Stimulated activated naive CD8-positive, alpha-beta T cell treated with anti-CD3 and anti-CD28 coated beads, Interleukin-15, Interleukin-2, amounts not matched to agents 100 ng/mL and 50 ng/mL, for 24 hours (primary cell): ENCODE data around the gene NPHP1.
"Not testable (repeated sequence)": the region's sequence is repeated elsewhere in the genome, so short reads cannot be mapped to it uniquely, and the experiment has no call there.

Source experiments
- H3K27ac Mint-ChIP-seq: one replicate; pipeline ENCODE4 v1.8.0; 2021; ENCODE audit warnings: mild to moderate bottlenecking, mixed read lengths
- H3K27me3 Mint-ChIP-seq: one replicate; pipeline ENCODE4 v1.8.0; 2021; ENCODE audit warnings: mixed read lengths
- H3K36me3 Mint-ChIP-seq: one replicate; pipeline ENCODE4 v1.8.0; 2021; ENCODE audit warnings: low read depth, mixed read lengths
- H3K4me1 Mint-ChIP-seq: one replicate; pipeline ENCODE4 v1.8.0; 2021; ENCODE audit warnings: low read depth, mixed read lengths
- H3K4me3 Mint-ChIP-seq: one replicate; pipeline ENCODE4 v1.8.0; 2021; ENCODE audit warnings: mild to moderate bottlenecking, mixed read lengths
- H3K9me3 Mint-ChIP-seq: one replicate; pipeline ENCODE4 v1.8.0; 2021; ENCODE audit warnings: mixed read lengths

Gene NPHP1

DNA sequence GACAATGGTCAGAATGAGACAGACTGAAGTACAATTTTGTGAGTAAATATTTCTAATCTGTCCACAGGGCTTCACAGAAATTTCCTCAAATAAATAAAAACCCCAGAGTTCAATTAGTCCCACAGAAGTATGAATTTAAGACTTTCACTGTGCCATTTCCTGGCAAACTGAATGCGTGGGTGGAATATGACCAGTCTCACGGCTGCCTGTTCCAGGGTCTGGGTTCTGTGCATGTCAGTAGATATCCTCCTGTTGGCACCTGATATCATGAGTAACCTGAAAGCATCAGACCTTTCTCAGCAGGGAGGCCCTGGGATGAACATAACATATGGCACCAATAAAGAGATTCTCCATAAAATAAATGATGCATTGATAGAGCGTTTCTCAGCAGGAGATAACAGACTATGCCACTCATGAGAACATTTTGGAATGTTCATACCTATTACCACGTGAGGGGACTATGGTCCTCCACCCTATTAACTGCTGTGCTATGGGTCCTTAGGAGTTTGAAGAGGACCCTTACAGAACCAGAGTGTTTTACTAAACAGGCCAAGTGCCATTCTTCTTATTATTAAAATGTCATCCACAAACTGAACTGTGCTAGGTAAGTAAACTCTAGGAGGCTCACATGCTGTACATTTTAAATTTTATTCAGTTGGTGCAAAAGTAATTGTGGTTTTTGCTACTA lies 78.6 kb downstream of the NPHP1 start:
- H3K27me3 Mint-ChIP-seq = no peaks in the 10 kb centered on the region
- H3K36me3 Mint-ChIP-seq = no peaks in the 10 kb centered on the region
- no peak overlapping the region for H3K27ac Mint-ChIP-seq
- no peak overlapping the region for H3K4me3 Mint-ChIP-seq
- no peaks in the 10 kb centered on the region for H3K9me3 Mint-ChIP-seq
- H3K4me1 Mint-ChIP-seq = peaks cover 10% of the 10 kb centered on the region

DNA sequence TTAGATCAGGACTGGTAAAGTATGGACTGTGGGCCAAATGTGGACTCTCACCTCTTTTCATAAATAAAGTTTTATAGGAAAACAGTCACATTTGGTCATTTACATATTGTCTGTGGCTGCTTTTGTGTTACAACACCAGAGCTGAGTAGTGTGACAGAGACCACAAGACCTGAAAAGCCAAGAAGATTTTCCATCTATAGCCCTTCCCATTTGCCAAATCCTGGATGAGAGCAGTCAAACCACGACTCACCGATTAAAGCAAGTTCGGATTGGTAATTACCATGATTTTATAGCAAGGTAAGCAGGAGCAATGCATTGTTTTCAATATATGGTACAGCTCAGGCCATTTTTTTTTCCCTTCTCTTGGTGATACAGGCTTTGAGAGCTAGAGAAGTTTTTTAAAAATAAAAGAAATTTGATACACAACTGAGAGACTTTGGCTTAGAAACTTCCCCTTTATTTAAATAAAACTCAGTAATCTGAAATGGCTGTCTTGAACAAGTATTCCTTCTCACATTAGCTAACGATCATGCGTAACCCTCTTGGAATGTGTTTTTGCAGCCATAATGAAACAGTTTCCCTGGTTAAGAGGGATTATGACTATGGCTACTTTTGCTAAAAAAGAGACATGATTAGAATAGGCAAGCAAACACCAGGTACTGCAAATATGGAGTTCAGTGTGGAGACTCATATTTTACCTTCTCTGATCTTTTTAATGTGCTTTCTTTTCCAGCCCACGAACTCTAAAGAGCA lies 79.7 kb downstream of the NPHP1 start:
- no peaks in the 10 kb centered on the region for H3K9me3 Mint-ChIP-seq
- no peak overlapping the region for H3K4me3 Mint-ChIP-seq
- no peak overlapping the region for H3K27ac Mint-ChIP-seq
- H3K27me3 Mint-ChIP-seq = peaks cover 5% of the 10 kb centered on the region
- no peaks in the 10 kb centered on the region for H3K36me3 Mint-ChIP-seq
- peaks cover 8% of the 10 kb centered on the region for H3K4me1 Mint-ChIP-seq

DNA sequence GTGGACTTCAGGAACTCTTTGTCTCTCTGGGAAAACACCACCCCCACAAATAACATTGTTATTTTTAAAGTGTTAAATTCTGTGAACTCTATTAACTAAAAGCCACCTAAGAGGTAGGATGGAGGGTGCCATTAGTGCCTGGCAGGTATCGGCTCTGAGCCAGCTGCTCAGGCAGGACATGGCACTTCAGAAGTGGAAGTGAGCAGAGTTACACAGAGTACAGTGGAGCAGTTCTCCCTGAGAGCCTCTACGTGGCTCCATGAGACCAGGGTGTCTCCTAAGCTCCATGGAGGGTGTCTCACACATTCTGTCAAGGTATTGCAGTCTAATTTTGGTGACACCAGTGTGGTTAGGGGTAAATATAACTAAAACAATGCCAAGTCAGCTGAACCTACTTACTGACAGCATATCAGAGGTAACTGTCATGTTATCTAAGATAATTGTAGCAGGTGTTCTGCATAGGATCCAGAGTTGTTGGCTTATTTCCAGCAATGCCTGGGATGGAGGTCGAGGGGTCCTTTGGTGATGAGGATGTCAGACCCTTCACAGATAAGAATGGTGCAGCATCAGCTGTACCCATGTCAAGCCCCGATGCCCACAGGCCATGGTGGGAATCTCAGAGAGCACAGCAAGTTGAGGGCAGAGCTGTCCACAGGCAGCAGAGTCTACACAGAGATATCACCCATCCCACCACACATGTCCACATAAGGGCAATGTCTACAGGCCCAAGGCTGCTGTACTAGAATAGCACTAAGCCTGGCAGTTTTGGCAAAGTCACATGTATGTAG lies 80.6 kb downstream of the NPHP1 start:
- peaks cover 8% of the 10 kb centered on the region for H3K4me1 Mint-ChIP-seq
- H3K9me3 Mint-ChIP-seq = no peaks in the 10 kb centered on the region
- H3K27ac Mint-ChIP-seq = no peak overlapping the region
- peaks cover 7% of the 10 kb centered on the region for H3K27me3 Mint-ChIP-seq
- no peak overlapping the region for H3K4me3 Mint-ChIP-seq
- no peaks in the 10 kb centered on the region for H3K36me3 Mint-ChIP-seq

DNA sequence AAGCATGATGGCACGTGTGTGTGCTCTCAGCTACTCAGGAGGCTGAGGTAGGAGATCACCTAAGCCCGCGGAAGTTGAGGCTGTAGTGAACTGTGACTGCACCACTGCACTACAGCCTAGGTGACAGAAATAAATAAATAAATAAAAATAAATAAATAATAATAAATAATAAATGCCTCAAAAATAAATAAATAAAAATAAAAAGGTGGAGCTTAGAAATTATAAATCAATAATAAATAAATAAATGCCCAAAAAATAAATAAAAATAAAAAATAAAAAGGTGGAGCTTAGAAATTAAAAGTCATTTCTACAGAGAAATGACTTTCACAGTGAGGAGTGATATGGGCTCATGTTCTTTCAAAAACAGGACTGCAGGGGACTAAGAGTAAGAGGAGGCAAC lies 83.2 kb downstream of the NPHP1 start:
- no peak overlapping the region for H3K4me3 Mint-ChIP-seq
- H3K27me3 Mint-ChIP-seq = peaks cover 34% of the 10 kb centered on the region
- no peaks in the 10 kb centered on the region for H3K36me3 Mint-ChIP-seq
- no peaks in the 10 kb centered on the region for H3K9me3 Mint-ChIP-seq
- H3K4me1 Mint-ChIP-seq = peaks cover 5% of the 10 kb centered on the region
- no peak overlapping the region for H3K27ac Mint-ChIP-seq

DNA sequence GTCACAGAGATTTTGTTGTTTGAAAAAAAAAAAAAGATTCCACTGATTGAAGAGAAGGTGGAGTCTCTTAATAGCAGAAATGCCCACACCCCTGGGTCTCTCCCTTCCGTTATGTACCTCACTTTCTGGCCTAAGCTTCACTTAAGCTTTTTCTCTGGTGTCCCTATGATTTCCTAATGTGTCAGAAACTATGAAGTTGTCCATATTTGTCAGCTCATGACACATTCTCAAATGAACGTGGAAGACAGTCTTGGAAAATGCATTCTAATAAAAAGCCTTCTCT lies 83.8 kb downstream of the NPHP1 start:
- H3K9me3 Mint-ChIP-seq = no peaks in the 10 kb centered on the region
- H3K4me1 Mint-ChIP-seq = peaks cover 1% of the 10 kb centered on the region
- no peak overlapping the region for H3K27ac Mint-ChIP-seq
- H3K4me3 Mint-ChIP-seq = no peak overlapping the region
- H3K36me3 Mint-ChIP-seq = no peaks in the 10 kb centered on the region
- H3K27me3 Mint-ChIP-seq = peaks cover 40% of the 10 kb centered on the region

DNA sequence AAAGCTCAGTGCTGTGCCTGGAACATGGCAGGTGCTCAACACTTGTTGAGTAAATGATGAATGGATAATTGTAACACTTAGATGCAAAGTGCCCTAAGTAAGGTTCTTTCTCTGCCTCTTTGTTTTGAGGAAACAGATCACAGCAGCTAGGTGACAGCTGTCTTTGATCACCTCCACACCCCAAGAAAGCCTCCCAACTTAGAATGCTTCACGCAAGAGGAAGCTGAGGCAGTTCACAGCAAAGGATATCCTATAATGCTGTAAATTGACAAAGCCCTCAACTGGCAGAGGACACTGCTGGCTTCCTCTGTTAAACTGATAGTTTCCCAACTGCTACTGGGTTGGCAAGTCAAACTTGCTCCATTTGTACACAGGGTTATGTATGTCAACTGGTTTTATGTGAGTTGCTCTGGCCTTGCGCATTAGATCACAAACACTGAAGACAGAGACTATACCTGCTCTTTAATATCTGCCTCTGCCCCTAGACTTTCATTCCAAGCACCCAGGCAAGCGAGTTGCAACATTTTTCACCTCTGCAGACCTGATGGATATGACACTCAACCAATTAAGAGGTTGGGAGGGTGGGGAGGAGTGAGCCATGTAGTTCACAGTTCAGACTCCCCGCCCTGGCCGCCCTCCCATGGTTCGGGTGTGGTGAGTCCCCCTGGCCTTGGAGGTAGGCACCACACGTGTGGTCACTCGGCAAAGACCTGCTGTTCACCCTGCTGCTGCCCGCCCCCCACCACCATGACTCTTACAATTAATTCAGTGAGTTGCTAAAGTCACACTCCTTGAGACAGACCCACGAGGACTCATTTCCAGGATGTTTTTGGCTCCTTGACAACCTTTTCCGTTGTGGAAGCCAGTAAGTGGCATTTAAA lies 84.4 kb downstream of the NPHP1 start:
- no peak overlapping the region for H3K27ac Mint-ChIP-seq
- no peaks in the 10 kb centered on the region for H3K9me3 Mint-ChIP-seq
- H3K4me3 Mint-ChIP-seq = no peak overlapping the region
- no peaks in the 10 kb centered on the region for H3K36me3 Mint-ChIP-seq
- H3K27me3 Mint-ChIP-seq = peaks cover 43% of the 10 kb centered on the region
- no peaks in the 10 kb centered on the region for H3K4me1 Mint-ChIP-seq

DNA sequence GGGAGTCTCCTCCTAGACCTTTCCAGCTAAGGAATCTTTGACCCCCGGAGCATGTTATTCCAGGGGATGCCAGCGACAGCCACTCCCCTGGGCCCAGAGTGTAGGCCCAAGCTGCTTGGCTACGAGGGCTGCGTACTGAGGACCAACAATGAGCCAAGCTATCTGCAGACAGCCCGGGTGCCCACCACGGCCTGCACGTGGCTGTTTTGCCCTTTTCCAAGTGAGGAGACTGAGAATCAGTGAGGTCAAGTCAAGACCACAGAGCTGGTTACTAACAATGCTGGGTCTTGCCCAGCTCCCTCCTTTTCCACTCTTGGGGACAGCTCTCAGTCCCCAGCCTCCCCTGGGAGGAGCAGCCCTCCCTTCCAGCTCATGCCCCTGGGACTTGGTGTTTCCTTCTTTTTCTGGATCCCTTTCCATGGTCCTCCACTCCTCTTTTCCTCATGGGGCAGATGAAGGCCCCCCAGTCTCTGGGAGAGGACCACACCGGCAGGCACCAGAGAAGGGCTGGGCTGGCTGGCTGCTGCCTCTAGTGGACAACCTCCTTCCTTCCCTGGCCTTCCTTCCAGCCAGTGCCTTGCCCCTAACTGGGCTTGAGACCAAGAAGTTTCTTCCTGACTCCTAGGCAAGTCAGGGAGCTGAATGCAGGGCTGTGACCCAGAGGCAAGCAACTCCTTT lies 88.6 kb downstream of the NPHP1 start:
- H3K4me1 Mint-ChIP-seq = peaks cover 3% of the 10 kb centered on the region
- no peaks in the 10 kb centered on the region for H3K36me3 Mint-ChIP-seq
- peaks cover 81% of the 10 kb centered on the region for H3K27me3 Mint-ChIP-seq
- no peaks in the 10 kb centered on the region for H3K9me3 Mint-ChIP-seq
- no peak overlapping the region for H3K4me3 Mint-ChIP-seq
- H3K27ac Mint-ChIP-seq = no peak overlapping the region

DNA sequence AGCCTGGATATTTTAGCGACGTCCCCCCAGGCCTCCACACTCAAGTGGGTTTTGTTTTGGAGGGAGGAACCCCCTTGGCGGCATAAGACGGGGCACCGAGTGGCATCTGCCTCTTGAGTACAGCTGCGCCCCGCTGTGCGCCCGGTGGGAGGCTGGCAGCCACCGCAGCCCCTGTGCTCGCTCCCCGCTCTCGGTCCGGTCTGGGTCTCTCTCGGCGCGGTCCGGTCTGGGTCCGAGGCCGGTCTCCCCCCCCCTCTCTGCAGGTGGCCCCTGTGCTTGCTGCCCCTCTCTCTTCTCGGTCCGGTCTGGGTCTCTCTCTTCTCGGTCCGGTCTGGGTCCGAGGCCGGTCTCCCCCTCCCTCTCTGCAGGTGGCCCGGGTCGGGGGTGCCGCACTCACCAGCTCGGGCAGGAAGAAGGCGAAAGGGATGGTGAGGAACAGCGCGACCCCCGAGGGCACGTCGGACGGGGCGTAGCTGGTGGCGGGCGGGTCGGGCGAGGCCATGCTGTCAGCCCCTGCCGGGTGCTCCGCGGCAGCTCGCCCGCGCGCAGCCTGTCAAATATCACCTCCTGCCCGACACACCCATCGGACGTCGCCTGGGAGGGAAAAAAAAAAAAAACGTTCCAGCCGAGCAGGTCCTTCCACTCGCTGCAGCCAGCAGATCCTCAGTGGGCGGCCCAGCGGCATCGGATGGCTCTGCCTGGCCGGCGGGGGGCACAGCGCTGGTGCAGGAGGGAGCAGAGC lies 89.4 kb downstream of the NPHP1 start, which contains the start of gene MALL:
MALL (minus strand) TSS at position 532 of the 742 bp plus-strand sequence; CDS start at position 502, 30 bp downstream.
- H3K4me1 Mint-ChIP-seq = peaks cover 3% of the 10 kb centered on the region
- no peak within 1 kb of the TSS for H3K27ac Mint-ChIP-seq
- H3K27me3 Mint-ChIP-seq = peaks cover 87% of the 10 kb centered on the region
- H3K36me3 Mint-ChIP-seq = no peaks in the 10 kb centered on the region
- H3K9me3 Mint-ChIP-seq = no peaks in the 10 kb centered on the region
- no peak within 1 kb of the TSS for H3K4me3 Mint-ChIP-seq

DNA sequence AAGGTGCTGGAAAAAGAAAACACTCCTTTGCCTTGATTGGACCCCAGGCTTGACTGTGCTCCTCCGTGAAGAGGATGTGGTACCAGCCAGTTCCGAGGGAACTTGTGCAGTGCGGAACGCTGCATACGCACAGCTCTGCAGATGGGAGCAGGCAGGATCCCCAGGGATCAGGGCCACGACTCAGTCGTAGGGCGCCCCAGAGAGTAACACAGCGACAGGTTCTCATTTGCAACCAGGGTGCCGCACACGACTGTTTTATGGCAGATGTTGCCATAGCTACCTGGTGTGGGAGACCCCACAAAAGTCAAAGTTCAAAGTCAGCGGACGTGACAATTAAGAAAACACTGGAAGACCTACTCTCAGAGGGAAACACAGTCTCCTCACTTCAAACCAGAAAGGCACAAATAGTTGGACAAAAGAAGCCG lies 90.0 kb downstream of the NPHP1 start:
- no peak overlapping the region for H3K27ac Mint-ChIP-seq
- peaks cover 3% of the 10 kb centered on the region for H3K4me1 Mint-ChIP-seq
- H3K36me3 Mint-ChIP-seq = no peaks in the 10 kb centered on the region
- H3K27me3 Mint-ChIP-seq = peaks cover 90% of the 10 kb centered on the region
- H3K4me3 Mint-ChIP-seq = no peak overlapping the region
- H3K9me3 Mint-ChIP-seq = peaks cover 3% of the 10 kb centered on the region

DNA sequence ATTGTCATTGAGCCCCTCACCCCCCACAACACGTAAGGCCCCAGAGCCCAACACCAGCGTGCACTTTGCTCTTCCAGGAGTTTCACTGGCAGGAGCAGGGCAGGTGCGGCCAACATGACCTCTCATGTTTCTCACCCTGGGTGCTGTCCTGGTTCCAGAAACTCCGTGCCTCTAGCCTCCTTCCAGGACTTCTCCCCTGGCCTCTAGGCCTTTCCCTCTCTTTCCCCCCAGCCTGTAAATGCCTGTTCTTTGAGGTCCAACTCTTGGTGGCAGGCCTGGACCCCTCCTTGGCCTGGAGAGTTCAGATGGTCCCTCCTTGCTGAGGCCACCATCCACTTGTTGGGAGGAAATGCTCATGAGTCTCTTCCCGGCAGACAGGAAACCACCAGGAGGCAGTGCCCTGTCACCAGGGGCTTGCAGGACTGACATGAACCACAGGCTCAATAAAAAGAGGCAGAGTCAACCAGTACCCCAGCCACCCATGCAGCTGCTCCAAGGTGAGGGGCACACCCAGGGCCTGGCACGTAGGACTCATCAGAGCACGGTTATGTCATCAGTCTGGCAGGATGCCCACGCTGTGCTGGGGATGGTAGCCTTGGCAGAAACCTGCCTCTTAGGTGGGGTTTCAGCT lies 90.7 kb downstream of the NPHP1 start:
- Mint-ChIP-seq H3K36me3 (no peaks in the 10 kb centered on the region), H3K4me1 (peaks cover 3% of the 10 kb centered on the region), H3K9me3 (peaks cover 3% of the 10 kb centered on the region), H3K27me3 (peaks cover 91% of the 10 kb centered on the region), H3K27ac (no peak overlapping the region), H3K4me3 (no peak overlapping the region)

DNA sequence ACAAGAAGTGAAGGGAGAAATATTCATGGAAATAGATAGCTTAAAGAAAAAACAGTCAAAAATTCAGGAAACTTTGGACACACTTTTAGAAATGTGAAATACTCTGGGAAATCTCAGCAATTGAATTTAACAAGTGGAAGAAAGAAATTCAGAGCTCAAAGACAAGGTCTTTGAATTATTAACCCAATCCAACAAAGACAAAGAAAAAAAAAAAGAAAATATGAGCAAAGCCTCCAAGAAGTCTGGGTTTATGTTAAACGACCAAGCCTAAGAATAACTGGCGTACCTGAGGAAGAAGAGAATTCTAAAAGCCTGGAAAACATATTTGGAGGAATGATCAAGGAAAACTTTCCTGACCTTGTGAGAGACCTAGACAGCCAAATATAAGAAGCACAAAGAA lies 96.5 kb downstream of the NPHP1 start:
- H3K9me3 Mint-ChIP-seq, H3K4me1 Mint-ChIP-seq: not testable (repeated sequence)
- H3K27me3 Mint-ChIP-seq = peaks cover 80% of the 10 kb centered on the region

DNA sequence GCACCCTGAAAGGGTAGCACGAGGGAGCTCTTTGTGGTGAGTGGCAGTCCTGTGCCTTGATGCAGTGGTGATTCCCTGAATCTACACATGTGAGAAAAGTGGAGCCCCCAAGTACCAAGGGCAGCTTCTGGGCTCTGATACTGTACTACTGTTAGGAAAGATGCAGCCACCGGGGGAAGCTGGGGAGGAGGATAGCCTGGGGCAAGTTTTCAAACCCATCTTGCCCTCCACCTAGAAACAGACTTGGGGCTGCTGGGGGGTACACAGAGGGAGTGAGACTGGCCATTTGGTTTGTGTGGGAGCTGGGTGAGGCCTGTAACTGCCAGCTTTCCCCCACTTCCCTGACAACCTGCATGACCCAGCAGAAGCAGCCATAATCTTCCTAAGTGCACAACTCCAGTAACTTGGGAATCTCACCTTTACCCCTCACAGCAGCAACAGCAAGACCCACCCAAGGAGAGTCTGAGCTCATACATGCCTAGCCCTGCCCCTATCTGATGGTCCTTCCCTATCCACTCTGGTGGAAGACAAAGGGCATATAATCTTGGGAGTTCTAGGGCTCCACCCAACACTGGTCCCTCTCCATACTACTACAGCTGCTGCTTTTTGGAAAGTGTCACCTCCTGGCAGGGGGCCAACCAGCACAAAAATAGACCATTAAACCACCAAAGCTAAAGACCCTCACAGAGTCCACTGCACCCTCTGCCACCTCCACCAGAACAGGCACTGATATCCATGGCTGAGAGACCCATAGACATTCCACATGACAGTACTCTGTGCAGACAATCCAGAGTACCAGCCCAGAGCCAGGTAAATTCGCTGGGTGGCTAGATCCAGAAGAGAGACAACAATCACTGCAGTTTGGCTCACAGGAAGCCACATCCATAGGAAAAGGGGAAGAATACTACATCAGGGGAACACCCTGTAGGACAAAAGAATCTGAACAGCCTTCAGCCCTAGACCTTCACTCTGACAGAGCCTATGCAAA lies 97.4 kb downstream of the NPHP1 start:
- H3K27me3 Mint-ChIP-seq = peaks cover 80% of the 10 kb centered on the region
- no peaks in the 10 kb centered on the region for H3K4me1 Mint-ChIP-seq
- H3K4me3 Mint-ChIP-seq = no peak overlapping the region
- no peaks in the 10 kb centered on the region for H3K36me3 Mint-ChIP-seq
- H3K9me3 Mint-ChIP-seq = peaks cover 3% of the 10 kb centered on the region
- H3K27ac Mint-ChIP-seq = no peak overlapping the region

More for the DNA sequence above, 96.5 kb downstream of the NPHP1 start:
- H3K4me3 Mint-ChIP-seq, H3K27ac Mint-ChIP-seq, H3K36me3 Mint-ChIP-seq: not testable (repeated sequence)
